ENCODE results near the gene UTP25.

Gene UTP25

GRCh38 chr1:209839875-209840546 is 12.2 kb downstream of the UTP25 start:
- no peak for DNase-seq (ENCODE audit: low read depth)

- no peak for DNase-seq (ENCODE audit: low read depth)
These were observed 12.8 kb downstream of the UTP25 start for GRCh38 chr1:209840611-209841010.

GRCh38 chr1:209844695-209845407 is 17.1 kb downstream of the UTP25 start:
- no peak for DNase-seq (ENCODE audit: low read depth)

- no peak for DNase-seq (ENCODE audit: low read depth)
These were observed 17.6 kb downstream of the UTP25 start for GRCh38 chr1:209845408-209845725.

GRCh38 chr1:209849388-209849787 is 21.6 kb downstream of the UTP25 start:
- DNase-seq (ENCODE audit: low read depth): no peak

- no peak for DNase-seq (ENCODE audit: low read depth)
These were observed 22.7 kb downstream of the UTP25 start for GRCh38 chr1:209850342-209850979.

- DNase-seq (ENCODE audit: low read depth): no peak
These were observed 25.9 kb downstream of the UTP25 start for GRCh38 chr1:209853676-209854075.

GRCh38 chr1:209854196-209854595 is 26.4 kb downstream of the UTP25 start:
- DNase-seq (ENCODE audit: low read depth): no peak

- no peak for DNase-seq (ENCODE audit: low read depth)
These were observed 27.2 kb downstream of the UTP25 start for GRCh38 chr1:209855006-209855405.

GRCh38 chr1:209855623-209856022 is 27.9 kb downstream of the UTP25 start:
- DNase-seq (ENCODE audit: low read depth): no peak

GRCh38 chr1:209858561-209859103 is 30.9 kb downstream of the UTP25 start:
- no peak for DNase-seq (ENCODE audit: low read depth)

- peak; percentile 49 for DNase-seq (ENCODE audit: low read depth)
These were observed 32.6 kb downstream of the UTP25 start for GRCh38 chr1:209860293-209860881.

GRCh38 chr1:209861242-209861641 is 33.5 kb downstream of the UTP25 start:
- DNase-seq (ENCODE audit: low read depth): no peak

- DNase-seq (ENCODE audit: low read depth): no peak
These were observed 34.9 kb downstream of the UTP25 start for GRCh38 chr1:209862391-209863356.

- DNase-seq (ENCODE audit: low read depth): no peak
These were observed 36.2 kb downstream of the UTP25 start for GRCh38 chr1:209863766-209864485.

- no peak for DNase-seq (ENCODE audit: low read depth)
These were observed 38.4 kb downstream of the UTP25 start for GRCh38 chr1:209866201-209866600.

GRCh38 chr1:209869291-209870149 is 41.7 kb downstream of the UTP25 start:
- no peak for DNase-seq (ENCODE audit: low read depth)

GRCh38 chr1:209870151-209870831 is 42.5 kb downstream of the UTP25 start:
- no peak for DNase-seq (ENCODE audit: low read depth)

- no peak for DNase-seq (ENCODE audit: low read depth)
These were observed 43.2 kb downstream of the UTP25 start for GRCh38 chr1:209871006-209871405.
